ENCODE measurements around the gene HCAR3. TPM values are rescaled to one million over a fixed set of nuclear protein-coding genes. Genes with fewer than 3 reads are reported as not detected.

HCAR3 gene
- total and polyA plus RNA-seq, 4 donors, result 0.08 to 1.3 (median 0.10) TPM; not detected in 1

DNA sequence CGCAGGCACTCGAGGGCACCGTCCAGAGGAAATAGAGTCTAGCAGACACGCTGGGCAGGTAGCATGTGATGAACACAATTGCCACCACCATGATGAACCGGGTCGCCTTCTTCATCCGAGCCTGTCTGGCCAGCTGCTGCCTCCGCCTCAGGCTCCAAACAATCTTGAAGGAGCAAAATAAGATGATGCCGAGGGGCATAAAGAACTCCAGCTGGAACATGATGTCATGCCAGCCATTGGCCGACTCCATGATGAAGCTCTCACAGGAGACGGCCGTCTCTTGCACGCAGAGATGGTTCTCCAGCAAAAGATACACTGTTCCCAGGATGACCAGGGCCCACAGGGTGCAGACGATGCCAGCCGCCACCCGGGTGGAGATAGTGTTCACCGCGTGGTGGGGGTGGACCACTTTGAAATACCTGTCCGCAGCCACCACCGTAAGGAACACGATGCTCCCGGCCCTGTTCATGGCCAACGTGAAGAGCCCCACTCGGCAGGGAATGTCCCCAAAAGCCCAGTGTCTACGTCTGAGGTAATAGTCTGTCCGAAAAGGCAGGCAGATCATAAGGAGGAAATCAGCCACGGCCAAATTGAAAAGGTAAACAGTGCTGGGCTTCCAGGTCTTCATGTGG is 13.1 kb upstream of the HCAR3 start:
- no peak for TF ChIP-seq SP1 (IDR thresholded peaks at IDR 0.05)
- TF ChIP-seq HNF4A (conservative IDR thresholded peaks at IDR 0.05), result no peak
- TF ChIP-seq YY1 (IDR thresholded peaks at IDR 0.05), result no peak
- no peak for TF ChIP-seq JUND (IDR thresholded peaks at IDR 0.05)
- TF ChIP-seq HNF4G (IDR thresholded peaks at IDR 0.05), result no peak
- TF ChIP-seq, protein P1, sequence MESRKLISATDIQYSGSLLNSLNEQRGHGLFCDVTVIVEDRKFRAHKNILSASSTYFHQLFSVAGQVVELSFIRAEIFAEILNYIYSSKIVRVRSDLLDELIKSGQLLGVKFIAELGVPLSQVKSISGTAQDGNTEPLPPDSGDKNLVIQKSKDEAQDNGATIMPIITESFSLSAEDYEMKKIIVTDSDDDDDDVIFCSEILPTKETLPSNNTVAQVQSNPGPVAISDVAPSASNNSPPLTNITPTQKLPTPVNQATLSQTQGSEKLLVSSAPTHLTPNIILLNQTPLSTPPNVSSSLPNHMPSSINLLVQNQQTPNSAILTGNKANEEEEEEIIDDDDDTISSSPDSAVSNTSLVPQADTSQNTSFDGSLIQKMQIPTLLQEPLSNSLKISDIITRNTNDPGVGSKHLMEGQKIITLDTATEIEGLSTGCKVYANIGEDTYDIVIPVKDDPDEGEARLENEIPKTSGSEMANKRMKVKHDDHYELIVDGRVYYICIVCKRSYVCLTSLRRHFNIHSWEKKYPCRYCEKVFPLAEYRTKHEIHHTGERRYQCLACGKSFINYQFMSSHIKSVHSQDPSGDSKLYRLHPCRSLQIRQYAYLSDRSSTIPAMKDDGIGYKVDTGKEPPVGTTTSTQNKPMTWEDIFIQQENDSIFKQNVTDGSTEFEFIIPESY (IDR thresholded peaks at IDR 0.05), result no peak
- TF ChIP-seq NR2F2 (IDR thresholded peaks at IDR 0.05), result no peak
- no peak for TF ChIP-seq MAX (IDR thresholded peaks at IDR 0.05)
- no peak for TF ChIP-seq RAD21 (IDR thresholded peaks at IDR 0.05)
- TF ChIP-seq TAF1 (conservative IDR thresholded peaks at IDR 0.05), result no peak
- no peak for TF ChIP-seq FOXA1 (IDR thresholded peaks at IDR 0.05)
- no peak for TF ChIP-seq FOXA2 (IDR thresholded peaks at IDR 0.05)
- no peak for TF ChIP-seq GABPA (IDR thresholded peaks at IDR 0.05 in 1 of 2, conservative IDR thresholded peaks at IDR 0.05 in 1 of 2)
- TF ChIP-seq, protein P2, sequence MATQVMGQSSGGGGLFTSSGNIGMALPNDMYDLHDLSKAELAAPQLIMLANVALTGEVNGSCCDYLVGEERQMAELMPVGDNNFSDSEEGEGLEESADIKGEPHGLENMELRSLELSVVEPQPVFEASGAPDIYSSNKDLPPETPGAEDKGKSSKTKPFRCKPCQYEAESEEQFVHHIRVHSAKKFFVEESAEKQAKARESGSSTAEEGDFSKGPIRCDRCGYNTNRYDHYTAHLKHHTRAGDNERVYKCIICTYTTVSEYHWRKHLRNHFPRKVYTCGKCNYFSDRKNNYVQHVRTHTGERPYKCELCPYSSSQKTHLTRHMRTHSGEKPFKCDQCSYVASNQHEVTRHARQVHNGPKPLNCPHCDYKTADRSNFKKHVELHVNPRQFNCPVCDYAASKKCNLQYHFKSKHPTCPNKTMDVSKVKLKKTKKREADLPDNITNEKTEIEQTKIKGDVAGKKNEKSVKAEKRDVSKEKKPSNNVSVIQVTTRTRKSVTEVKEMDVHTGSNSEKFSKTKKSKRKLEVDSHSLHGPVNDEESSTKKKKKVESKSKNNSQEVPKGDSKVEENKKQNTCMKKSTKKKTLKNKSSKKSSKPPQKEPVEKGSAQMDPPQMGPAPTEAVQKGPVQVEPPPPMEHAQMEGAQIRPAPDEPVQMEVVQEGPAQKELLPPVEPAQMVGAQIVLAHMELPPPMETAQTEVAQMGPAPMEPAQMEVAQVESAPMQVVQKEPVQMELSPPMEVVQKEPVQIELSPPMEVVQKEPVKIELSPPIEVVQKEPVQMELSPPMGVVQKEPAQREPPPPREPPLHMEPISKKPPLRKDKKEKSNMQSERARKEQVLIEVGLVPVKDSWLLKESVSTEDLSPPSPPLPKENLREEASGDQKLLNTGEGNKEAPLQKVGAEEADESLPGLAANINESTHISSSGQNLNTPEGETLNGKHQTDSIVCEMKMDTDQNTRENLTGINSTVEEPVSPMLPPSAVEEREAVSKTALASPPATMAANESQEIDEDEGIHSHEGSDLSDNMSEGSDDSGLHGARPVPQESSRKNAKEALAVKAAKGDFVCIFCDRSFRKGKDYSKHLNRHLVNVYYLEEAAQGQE (IDR thresholded peaks at IDR 0.05), result no peak
- TF ChIP-seq, protein P3, sequence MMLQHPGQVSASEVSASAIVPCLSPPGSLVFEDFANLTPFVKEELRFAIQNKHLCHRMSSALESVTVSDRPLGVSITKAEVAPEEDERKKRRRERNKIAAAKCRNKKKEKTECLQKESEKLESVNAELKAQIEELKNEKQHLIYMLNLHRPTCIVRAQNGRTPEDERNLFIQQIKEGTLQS (IDR thresholded peaks at IDR 0.05), result no peak
- TF ChIP-seq EGR1 (IDR thresholded peaks at IDR 0.05; ENCODE audit: low read depth in 2 of 2), result no peak
- no peak for TF ChIP-seq RXRA (IDR thresholded peaks at IDR 0.05)
- TF ChIP-seq, protein P4, sequence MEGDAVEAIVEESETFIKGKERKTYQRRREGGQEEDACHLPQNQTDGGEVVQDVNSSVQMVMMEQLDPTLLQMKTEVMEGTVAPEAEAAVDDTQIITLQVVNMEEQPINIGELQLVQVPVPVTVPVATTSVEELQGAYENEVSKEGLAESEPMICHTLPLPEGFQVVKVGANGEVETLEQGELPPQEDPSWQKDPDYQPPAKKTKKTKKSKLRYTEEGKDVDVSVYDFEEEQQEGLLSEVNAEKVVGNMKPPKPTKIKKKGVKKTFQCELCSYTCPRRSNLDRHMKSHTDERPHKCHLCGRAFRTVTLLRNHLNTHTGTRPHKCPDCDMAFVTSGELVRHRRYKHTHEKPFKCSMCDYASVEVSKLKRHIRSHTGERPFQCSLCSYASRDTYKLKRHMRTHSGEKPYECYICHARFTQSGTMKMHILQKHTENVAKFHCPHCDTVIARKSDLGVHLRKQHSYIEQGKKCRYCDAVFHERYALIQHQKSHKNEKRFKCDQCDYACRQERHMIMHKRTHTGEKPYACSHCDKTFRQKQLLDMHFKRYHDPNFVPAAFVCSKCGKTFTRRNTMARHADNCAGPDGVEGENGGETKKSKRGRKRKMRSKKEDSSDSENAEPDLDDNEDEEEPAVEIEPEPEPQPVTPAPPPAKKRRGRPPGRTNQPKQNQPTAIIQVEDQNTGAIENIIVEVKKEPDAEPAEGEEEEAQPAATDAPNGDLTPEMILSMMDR (IDR thresholded peaks at IDR 0.05; ENCODE audit: low read depth, low read length, missing input control), result no peak
- Histone ChIP-seq H3K4me3 (ENCODE audit: low read depth in 1 of 3, low read length in 3 of 3) (no peak overlapping the region), H3K27ac (ENCODE audit: low read depth in 1 of 2, low read length in 2 of 2) (no peak overlapping the region), H3K9me3 (ENCODE audit: control insufficient read depth in 4 of 4, low read length in 3 of 4) (no peaks in the 10 kb centered on the region), H3K4me1 (ENCODE audit: control insufficient read depth in 4 of 4, insufficient read depth in 4 of 4, low read length in 3 of 4) (no peaks in the 10 kb centered on the region), H3K27me3 (ENCODE audit: control insufficient read depth in 4 of 4, insufficient read depth in 4 of 4, low read length in 3 of 4) (no peaks in the 10 kb centered on the region), H3K36me3 (ENCODE audit: control insufficient read depth in 4 of 4, insufficient read depth in 3 of 4, low read depth in 1 of 4, low read length in 3 of 4) (no peaks in the 10 kb centered on the region), H3K9ac (ENCODE audit: low read depth in 1 of 2, low read length in 2 of 2) (no peak overlapping the region)
- no peak for DNase-seq (ENCODE audit: low spot score)
- 93% methylated on average over 27 of the region's 27 CpGs for WGBS
